K562 (cell line): ENCODE measurements around the gene DGUOK. TPM values are rescaled to one million over a fixed set of nuclear protein-coding genes. Genes with fewer than 3 reads are reported as not detected.

Experiments
- ATAC-seq: fragments of 200-7000 bp; cut with Tn5 transposase; 3 replicates; pipeline ENCODE4 v1.9.1; 2020; ENCODE audit warnings: moderate library complexity
- BruUV-seq: library from RNA; stranded (reverse); fragments of 400-500 nt; replicated peaks from 2 replicates; lab custom pipeline; 2021; lab: Mats Ljungman, UMichigan
- CTCF ChIA-PET: fragments of 300-600 bp; formaldehyde crosslinking; extraction: SDS; loops from one replicate; lab custom pipeline; 2021; ENCODE audit warnings: low intra/inter-chr PET ratio; lab: Yijun Ruan, JAX
- POLR2A ChIA-PET: fragments of 300-600, 350-650 bp; sonication (Branson Sonifier 250); formaldehyde crosslinking; extraction: SDS; loops from one replicate; lab custom pipeline; 2021; ENCODE audit warnings: antibody characterized with exemption, inconsistent platforms; lab: Yijun Ruan, JAX
- DNase-seq, 4 experiments: peaks; one replicate each; pipeline versions ENCODE4 v3.0.0 to v3.0.0-alpha.2; 2011 to 2018; ENCODE audit warnings: low spot score in 3 of 4, mixed read lengths in 3 of 4; ENCODE audit errors: extremely low read depth in 1 of 4
- FAIRE-seq: peaks from 2 replicates; lab custom pipeline; 2011; peaks lifted over from hg19 to GRCh38; lab: Jason Lieb, UNC
- H2AFZ ChIP-seq: 2 replicates; pipeline ENCODE4 v1.6.0; 2011; ENCODE audit warnings: low read depth, low read length, control low read depth, inconsistent platforms
- H3K27ac ChIP-seq: fragments of 200-600 bp; 3 replicates; pipeline ENCODE4 v1.8.0; 2011; ENCODE audit warnings: low read depth, mild to moderate bottlenecking, control low read depth, inconsistent platforms, low read length, moderate library complexity, mixed read lengths; ENCODE audit errors: extremely low read depth
- H3K27me3 ChIP-seq, 2 experiments: fragments of 300-600 bp in 1 of 2; 2 replicates in 1 of 2; 3 replicates in 1 of 2; pipeline versions ENCODE4 v1.6.0 to v1.8.0; 2011; ENCODE audit warnings: inconsistent platforms in 2 of 2, low read length in 2 of 2, mild to moderate bottlenecking in 1 of 2, mixed read lengths in 1 of 2, moderate library complexity in 1 of 2; ENCODE audit not compliant: control insufficient read depth in 2 of 2, insufficient read depth in 2 of 2
- H3K36me3 ChIP-seq: fragments of 300-600 bp; 3 replicates; pipeline ENCODE4 v1.8.0; 2011; ENCODE audit warnings: mild to moderate bottlenecking, low read length, inconsistent platforms; ENCODE audit not compliant: control insufficient read depth, insufficient read depth
- H3K4me1 ChIP-seq, 2 experiments: fragments of 200-600 bp in 1 of 2; replicated peaks in 1 of 2; 2 replicates in 1 of 2; 3 replicates in 1 of 2; pipeline versions ENCODE4 v1.5.1 to v1.8.0; 2011; ENCODE audit warnings: inconsistent platforms in 2 of 2, low read length in 2 of 2, mild to moderate bottlenecking in 1 of 2, mixed read lengths in 1 of 2, moderate library complexity in 1 of 2; ENCODE audit not compliant: control insufficient read depth in 2 of 2, insufficient read depth in 2 of 2
- H3K4me2 ChIP-seq: 2 replicates; pipeline ENCODE4 v1.6.1; 2011; ENCODE audit warnings: low read length, control low read depth, inconsistent platforms, mixed read lengths; ENCODE audit not compliant: insufficient read depth
- H3K4me3 ChIP-seq: fragments of 200-600 bp; sonication (generic), shearing (Covaris generic); 2 replicates; pipeline ENCODE4 v1.5.1; 2016; ENCODE audit warnings: control low read depth, inconsistent platforms
- H3K79me2 ChIP-seq: fragments of 200-600 bp; 3 replicates; pipeline ENCODE4 v1.8.0; 2011; ENCODE audit warnings: low read length, inconsistent platforms; ENCODE audit not compliant: control insufficient read depth, insufficient read depth
- H3K9ac ChIP-seq, 2 experiments: 2 replicates each; pipeline versions ENCODE4 v1.6.0 to v1.6.1; 2011; ENCODE audit warnings: low read depth in 2 of 2, low read length in 2 of 2, control low read depth in 1 of 2, inconsistent platforms in 1 of 2, mild to moderate bottlenecking in 1 of 2, mixed read lengths in 1 of 2; ENCODE audit not compliant: insufficient read depth in 1 of 2
- H3K9me1 ChIP-seq: one replicate; pipeline ENCODE4 v1.6.0; 2011; ENCODE audit warnings: inconsistent platforms, mild to moderate bottlenecking, low read length, moderate library complexity; ENCODE audit not compliant: control insufficient read depth, insufficient read depth
- H3K9me3 ChIP-seq: replicated peaks from 2 replicates; pipeline ENCODE4 v1.5.1; 2011; ENCODE audit warnings: low read depth, low read length, inconsistent platforms; ENCODE audit not compliant: control insufficient read depth, insufficient read depth
- H4K20me1 ChIP-seq: replicated peaks from 2 replicates; pipeline ENCODE4 v1.6.1; 2011; ENCODE audit warnings: low read length, inconsistent platforms, mixed read lengths; ENCODE audit not compliant: control insufficient read depth, insufficient read depth
- C11orf30 ChIP-seq: fragments of 450-650 bp; IDR thresholded peaks from 2 replicates; pipeline ENCODE4 v1.6.1; 2016; ENCODE audit warnings: low read depth, mild to moderate bottlenecking
- E4F1 ChIP-seq: fragments of 250-450 bp; sonication (Bioruptor Pico); IDR thresholded peaks from 2 replicates; pipeline ENCODE4 v1.5.0; 2021; ENCODE audit warnings: mild to moderate bottlenecking, borderline replicate concordance
- FOSL1 ChIP-seq: fragments of 200-800 bp; sonication (Bioruptor generic); conservative IDR thresholded peaks from 2 replicates; pipeline ENCODE4 v1.6.1; 2016; ENCODE audit warnings: missing genetic modification characterization, missing compliant biosample characterization
- KDM1A ChIP-seq, 2 experiments: fragments of 450-650 bp; IDR thresholded peaks; 2 replicates each; pipeline ENCODE4 v1.6.1; 2016; ENCODE audit warnings: mild to moderate bottlenecking in 2 of 2
- NCOA4 ChIP-seq: fragments of 450-650 bp; IDR thresholded peaks from 2 replicates; pipeline ENCODE4 v1.6.1; 2018; ENCODE audit warnings: mild to moderate bottlenecking; ENCODE audit not compliant: partially characterized antibody
- PRDM10 ChIP-seq: fragments of 450-650 bp; IDR thresholded peaks from 2 replicates; pipeline ENCODE4 v1.6.1; 2018; ENCODE audit not compliant: partially characterized antibody
- PYGO2 ChIP-seq: fragments of 450-650 bp; IDR thresholded peaks from 2 replicates; pipeline ENCODE4 v1.6.1; 2016; ENCODE audit warnings: mild to moderate bottlenecking, missing genetic modification characterization, moderate library complexity, missing compliant biosample characterization
- RFX5 ChIP-seq: IDR thresholded peaks from 2 replicates; pipeline ENCODE4 v1.6.1; 2011; ENCODE audit warnings: low read depth, mild to moderate bottlenecking, improper control_type of control experiment, low read length
- SIN3A ChIP-seq, 2 experiments: fragments of 150-350 bp in 1 of 2; IDR thresholded peaks; 2 replicates each; pipeline ENCODE4 v1.6.1; 2011 to 2016; ENCODE audit warnings: borderline replicate concordance in 2 of 2, low read depth in 2 of 2, low read length in 2 of 2, mild to moderate bottlenecking in 2 of 2, moderate library complexity in 2 of 2; ENCODE audit not compliant: control insufficient read depth in 1 of 2
- SRF ChIP-seq, 2 experiments: fragments of 250-450, 450-650 bp in 1 of 2; sonication (Bioruptor Pico) in 1 of 2; sonication (generic) in 1 of 2; formaldehyde crosslinking; IDR thresholded peaks; 2 replicates each; pipeline versions ENCODE4 v1.5.0 to v1.5.1; 2020 to 2022; ENCODE audit warnings: mild to moderate bottlenecking in 1 of 2, missing genetic modification reagents in 1 of 2
- ZKSCAN1 ChIP-seq: fragments of 150-350 bp; IDR thresholded peaks from 2 replicates; pipeline ENCODE4 v1.6.1; 2016; ENCODE audit warnings: low read depth, low read length
- ZNF224 ChIP-seq: sonication (generic); formaldehyde crosslinking; IDR thresholded peaks from 2 replicates; pipeline ENCODE4 v1.8.0; 2022; ENCODE audit warnings: mild to moderate bottlenecking, missing genetic modification reagents
- ZNF263 ChIP-seq: sonication (generic); formaldehyde crosslinking; IDR thresholded peaks from 2 replicates; pipeline ENCODE4 v1.8.0; 2022; ENCODE audit warnings: mild to moderate bottlenecking, missing genetic modification reagents, borderline replicate concordance
- ZNF316 ChIP-seq: fragments of 450-650 bp; IDR thresholded peaks from 2 replicates; pipeline ENCODE4 v1.6.1; 2016
- ZNF717 ChIP-seq: fragments of 250-450 bp; sonication (Bioruptor Pico); IDR thresholded peaks from 2 replicates; pipeline ENCODE4 v1.5.0; 2021
- WGBS: fragments of 100-300 bp; shearing (Covaris generic); methylation state at CpG from one replicate; pipeline ENCODE4 v1.1.6; 2016; ENCODE audit warnings: low coverage, mixed read lengths; ENCODE audit not compliant: insufficient coverage; ENCODE audit errors: missing lambda C conversion rate; 5-methylcytosine and 5-hydroxymethylcytosine counted together
- in situ Hi-C: fragments of 300-500 bp; cut with MboI; formaldehyde crosslinking; loops from 4 replicates; pipeline ENCODE4 v1.15.0; 2018; ENCODE audit warnings: inconsistent platforms, mixed read lengths
- intact Hi-C: fragments of 100-400 bp; cut with micrococcal nuclease; formaldehyde crosslinking; loops from 2 replicates; pipeline ENCODE4 v1.14.2; 2022
- polyA plus RNA-seq, 8 experiments: library from polyadenylated mRNA; depleted of rRNA in 4 of 8; stranded (reverse) in 5 of 8; unstranded in 3 of 8; fragments of >200 nt; fragmentation: Nextera tagmentation in 2 of 8; fragmentation: Illumina TruSeq in 1 of 8; extraction: Ambion mirVana in 2 of 8; extraction: Trizol in 1 of 8; gene quantifications; 2 replicates each; pipeline versions ENCODE4 v1.2.1 to v1.2.3, GENCODE V29; 2011 to 2014; ENCODE audit warnings: inconsistent platforms in 1 of 8, missing spikeins in 1 of 8
- total RNA-seq, 7 experiments: library from RNA; depleted of rRNA in 6 of 7; stranded (reverse); fragments of >200 nt in 6 of 7; fragmentation: Illumina TruSeq in 2 of 7; extraction: Trizol in 2 of 7; gene quantifications; 2 replicates each; pipeline versions ENCODE4 v1.2.1 to v1.2.3, GENCODE V29; 2011 to 2021; ENCODE audit warnings: low replicate concordance in 1 of 7

DGUOK gene
- total and polyA plus RNA-seq, 9 of the 15 experiments (the other 6 are each of a cell fraction or from before 2014, with no cell fraction given) = 67.0 to 288 (median 126) TPM

GRCh38 chr2:73952499-73953446, 26.1 kb downstream of the DGUOK start:
- intact Hi-C loops = no loop called here
- no peak overlapping the region for H3K4me3 ChIP-seq
- ATAC-seq = no peak
- no peak for FAIRE-seq
- no peaks in the 10 kb centered on the region for H3K9me1 ChIP-seq
- no TSS peak for BruUV-seq
- no peak overlapping the region for H3K9ac ChIP-seq
- 66% methylated on average over 11 of the region's 12 CpGs for WGBS
- H3K36me3 ChIP-seq = peaks cover 93% of the 10 kb centered on the region
- ChIA-PET CTCF (no interaction called here), POLR2A (interaction anchor here (0.6 to 1.7 kb wide), 3 partner anchors 18 to 29 kb away, joined by 3 to 4 read pairs (median 4); partner anchors contain the start of gene DGUOK)
- no peak overlapping the region for H3K27ac ChIP-seq
- no peak overlapping the region for H2AFZ ChIP-seq
- DNase-seq = no peak
- no peaks in the 10 kb centered on the region; the same call in 2 of the 3 replicates for H3K79me2 ChIP-seq
- in situ Hi-C loops = no loop called here
- no peaks in the 10 kb centered on the region for H3K27me3 ChIP-seq
- no peak overlapping the region for H3K4me2 ChIP-seq
- no peaks in the 10 kb centered on the region; a peak in 1 of 5 replicates for H3K4me1 ChIP-seq
- H3K9me3 ChIP-seq = no peaks in the 10 kb centered on the region
- H4K20me1 ChIP-seq = no peaks in the 10 kb centered on the region
- TF ChIP-seq PYGO2 (tag) (no peak), ZKSCAN1 (no peak), PRDM10 (peak; percentile 44), KDM1A (IDR thresholded peaks at IDR 0.05) (no peak), ZNF316 (peak; percentile 67), RFX5 (no peak), NCOA4 (no peak), ZNF717 (CRISPR knock-in tag) (no peak), FOSL1 (tag) (peak; percentile 38; the same call in 1 of the 2 replicates), E4F1 (CRISPR knock-in tag) (no peak), ZNF224 (CRISPR knock-in tag) (no peak), SRF (CRISPR knock-in tag; IDR thresholded peaks at IDR 0.05) (no peak), ZNF263 (CRISPR knock-in tag) (peak; percentile 35; the same call in 1 of the 2 replicates), C11orf30 (peak; percentile 61), SIN3A (IDR thresholded peaks at IDR 0.05; ENCODE audit: borderline replicate concordance in 2 of 2, control insufficient read depth in 1 of 2, low read depth in 2 of 2, low read length in 2 of 2) (no peak)
